HEK293T (cell line): ENCODE results near the gene TRMU.

ENCODE experiments used
- BHLHE40 ChIP-seq: fragments of 450-650 bp; IDR thresholded peaks from 2 replicates; pipeline ENCODE4 v1.6.1; 2016; ENCODE audit warnings: mild to moderate bottlenecking, moderate library complexity, borderline replicate concordance
- CTBP1 ChIP-seq: fragments of 450-650 bp; IDR thresholded peaks from 2 replicates; pipeline ENCODE4 v1.6.1; 2016; ENCODE audit warnings: borderline replicate concordance
- FOXK2 ChIP-seq: fragments of 450-650 bp; IDR thresholded peaks from 2 replicates; pipeline ENCODE4 v1.6.1; 2016; ENCODE audit warnings: mild to moderate bottlenecking
- FOXM1 ChIP-seq: fragments of 450-650 bp; IDR thresholded peaks from 2 replicates; pipeline ENCODE4 v1.6.1; 2017; ENCODE audit warnings: mild to moderate bottlenecking, borderline replicate concordance
- HDGF ChIP-seq: fragments of 450-650 bp; IDR thresholded peaks from 2 replicates; pipeline ENCODE4 v1.6.1; 2017; ENCODE audit warnings: antibody characterized with exemption, borderline replicate concordance
- L3MBTL2 ChIP-seq: fragments of 450-650 bp; conservative IDR thresholded peaks from 2 replicates; pipeline ENCODE4 v1.6.1; 2016; ENCODE audit warnings: mild to moderate bottlenecking
- PKNOX1 ChIP-seq: fragments of 450-650 bp; IDR thresholded peaks from 2 replicates; pipeline ENCODE4 v1.6.1; 2016
- SUZ12 ChIP-seq: fragments of 450-650 bp; IDR thresholded peaks from 2 replicates; pipeline ENCODE4 v1.6.1; 2016; ENCODE audit warnings: mild to moderate bottlenecking
- TARDBP ChIP-seq: fragments of 450-650 bp; IDR thresholded peaks from 2 replicates; pipeline ENCODE4 v1.6.1; 2016
- ZNF384 ChIP-seq: fragments of 450-650 bp; IDR thresholded peaks from 2 replicates; pipeline ENCODE4 v1.6.1; 2016

DNA sequence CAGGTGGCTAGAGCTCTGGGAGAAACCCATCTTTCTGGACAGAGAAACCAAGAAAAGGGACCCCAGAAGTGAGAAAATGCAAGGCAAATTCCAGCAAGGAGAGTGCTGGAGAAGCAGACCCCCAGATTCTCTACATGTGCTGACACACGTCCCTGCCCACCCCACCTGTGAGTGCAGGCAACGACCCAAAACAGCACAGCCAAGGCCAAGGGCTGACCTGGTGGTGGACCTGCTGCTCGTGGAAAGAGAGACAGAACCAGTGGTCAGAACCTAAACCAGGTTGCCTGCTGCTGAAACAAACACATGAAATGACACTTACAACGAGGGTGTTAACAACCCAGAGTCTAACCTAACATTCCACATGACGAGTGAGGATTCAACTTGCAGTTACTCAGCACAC lies 24.6 kb downstream of the TRMU start:
- TF ChIP-seq TARDBP (no peak), CTBP1 (no peak), SUZ12 (no peak), ZNF384 (no peak), FOXM1 (no peak), L3MBTL2 (no peak), FOXK2 (no peak), PKNOX1 (no peak), HDGF (no peak), BHLHE40 (no peak)
